Endothelial cell of coronary artery (primary cell): ENCODE data around the gene ST3GAL5. TPM values are rescaled to one million over a fixed set of nuclear protein-coding genes. Genes with fewer than 3 reads are reported as not detected.

Experiments
- total RNA-seq: library from RNA; depleted of rRNA; stranded (reverse); fragments of >200 nt; gene quantifications from 2 replicates; pipeline ENCODE4 v1.2.3, GENCODE V29; 2014

Gene ST3GAL5
- total RNA-seq = 11.2 and 19.7 TPM in 2 replicates

GRCh38 chr2:85888684-85889626, at the start of gene ST3GAL5:
TSS of gene ST3GAL5 (minus strand) at chr2:85888990. CDS start at chr2:85888905, 85 bp downstream.

Other genes starting within 250 kb of the ST3GAL5 start
- not detected in 2 replicates for gene SFTPB, start 220.8 kb downstream of the ST3GAL5 start, total RNA-seq
- gene GNLY, start 194.6 kb downstream of the ST3GAL5 start, total RNA-seq = not detected in 2 replicates
- gene ATOH8, start 135.0 kb downstream of the ST3GAL5 start, total RNA-seq = 3.9 and 13.7 TPM in 2 replicates
- gene POLR1A, start 216.9 kb upstream of the ST3GAL5 start, total RNA-seq = 13.4 and 13.7 TPM in 2 replicates
- 63.8 and 70.3 TPM in 2 replicates for gene PTCD3, start 217.2 kb upstream of the ST3GAL5 start, total RNA-seq